ENCODE results near the gene GFRA1.

DNA sequence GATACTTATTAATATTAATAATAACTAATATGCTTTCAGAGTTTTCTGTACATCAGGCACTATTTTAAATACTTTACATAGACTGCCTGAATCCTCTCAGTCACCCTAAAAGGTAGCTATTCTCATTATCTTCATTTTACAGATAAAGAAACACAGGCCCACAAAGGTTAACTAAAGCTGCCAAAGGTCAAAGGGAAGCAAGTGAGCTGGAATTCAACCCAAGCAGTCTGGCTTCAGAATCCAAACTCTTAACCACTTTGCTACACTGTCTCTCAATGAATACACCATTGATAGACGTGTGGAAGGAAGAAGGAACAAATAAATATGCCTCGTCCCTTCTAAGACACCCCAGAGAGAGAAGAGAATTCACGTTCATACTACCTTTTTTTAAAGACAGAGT lies 52.0 kb downstream of the GFRA1 start:
- TF ChIP-seq, protein P1, sequence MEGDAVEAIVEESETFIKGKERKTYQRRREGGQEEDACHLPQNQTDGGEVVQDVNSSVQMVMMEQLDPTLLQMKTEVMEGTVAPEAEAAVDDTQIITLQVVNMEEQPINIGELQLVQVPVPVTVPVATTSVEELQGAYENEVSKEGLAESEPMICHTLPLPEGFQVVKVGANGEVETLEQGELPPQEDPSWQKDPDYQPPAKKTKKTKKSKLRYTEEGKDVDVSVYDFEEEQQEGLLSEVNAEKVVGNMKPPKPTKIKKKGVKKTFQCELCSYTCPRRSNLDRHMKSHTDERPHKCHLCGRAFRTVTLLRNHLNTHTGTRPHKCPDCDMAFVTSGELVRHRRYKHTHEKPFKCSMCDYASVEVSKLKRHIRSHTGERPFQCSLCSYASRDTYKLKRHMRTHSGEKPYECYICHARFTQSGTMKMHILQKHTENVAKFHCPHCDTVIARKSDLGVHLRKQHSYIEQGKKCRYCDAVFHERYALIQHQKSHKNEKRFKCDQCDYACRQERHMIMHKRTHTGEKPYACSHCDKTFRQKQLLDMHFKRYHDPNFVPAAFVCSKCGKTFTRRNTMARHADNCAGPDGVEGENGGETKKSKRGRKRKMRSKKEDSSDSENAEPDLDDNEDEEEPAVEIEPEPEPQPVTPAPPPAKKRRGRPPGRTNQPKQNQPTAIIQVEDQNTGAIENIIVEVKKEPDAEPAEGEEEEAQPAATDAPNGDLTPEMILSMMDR (IDR thresholded peaks at IDR 0.05), result no peak
- no peak for TF ChIP-seq POLR2A (IDR thresholded peaks at IDR 0.05)

Measured in Peyer's patch (tissue), 4 donors.